Prostate gland (tissue), 2 donors: ENCODE results near the gene GALM. TPM values are rescaled to one million over a fixed set of nuclear protein-coding genes. Genes with fewer than 3 reads are reported as not detected.
"Not testable (repeated sequence)": the region's sequence is repeated elsewhere in the genome, so short reads cannot be mapped to it uniquely, and the experiment has no call there.

Source experiments
- DNase-seq: peaks from one replicate; pipeline ENCODE4 v3.0.0-alpha.2; 2019; ENCODE audit warnings: low spot score
- H3K27ac ChIP-seq, 2 donors: fragments of 200-600 bp; sonication (generic); 2 replicates each; pipeline ENCODE4 v1.5.1; 2017 to 2019
- H3K27me3 ChIP-seq: fragments of 200-600 bp; sonication (generic); replicated peaks from 2 replicates; pipeline ENCODE4 v1.5.1; 2019; ENCODE audit not compliant: insufficient read depth
- H3K36me3 ChIP-seq, 2 donors: fragments of 200-600 bp; sonication (generic); 1 replicate in 1 of 2; 2 replicates in 1 of 2; pipeline versions ENCODE4 v1.5.1 to v1.8.1; 2017 to 2019
- H3K4me1 ChIP-seq: fragments of 200-600 bp; sonication (generic); replicated peaks from 2 replicates; pipeline ENCODE4 v1.5.1; 2019
- H3K4me3 ChIP-seq, 2 donors: fragments of 200-600 bp; sonication (generic); 2 replicates each; pipeline ENCODE4 v1.5.1; 2017 to 2019
- H3K9me3 ChIP-seq: fragments of 200-600 bp; sonication (generic); 2 replicates; pipeline ENCODE4 v1.5.1; 2017
- CTCF ChIP-seq, 4 experiments: fragments of 200-600 bp in 2 of 4; fragments of 450-650 bp in 2 of 4; sonication (generic) in 2 of 4; IDR thresholded peaks; 1 replicate in 3 of 4; 2 replicates in 1 of 4; pipeline ENCODE4 v1.5.1; 2016 to 2019; ENCODE audit warnings: antibody characterized with exemption in 4 of 4, mild to moderate bottlenecking in 2 of 4, moderate library complexity in 2 of 4
- POLR2A ChIP-seq: fragments of 450-650 bp; IDR thresholded peaks from one replicate; pipeline ENCODE4 v1.6.1; 2016; ENCODE audit warnings: antibody characterized with exemption, mild to moderate bottlenecking
- POLR2AphosphoS5 ChIP-seq: sonication (generic); formaldehyde crosslinking; IDR thresholded peaks from one replicate; pipeline ENCODE4 v1.6.1; 2017; ENCODE audit warnings: antibody characterized with exemption
- WGBS: methylation state at CpG from one replicate; pipeline ENCODE4 v1.1.5; 2018; 5-methylcytosine and 5-hydroxymethylcytosine counted together
- intact Hi-C: fragments of 100-400 bp; cut with DNase I; formaldehyde crosslinking; loops from one replicate; pipeline ENCODE4 v1.14.2; 2022
- total RNA-seq, 2 donors: library from RNA; depleted of rRNA; stranded (reverse); fragments of >200 nt; gene quantifications; one replicate each; pipeline ENCODE4 v1.1.0, GENCODE V29; 2016

The GALM gene
- total RNA-seq, 2 donors from 2014 or later: 5.6 to 22.3 TPM

GRCh38 chr2:38706846-38707345, 41.0 kb downstream of the GALM start:
- 89% methylated on average over 6 of the region's 6 CpGs for WGBS
- intact Hi-C loops: no loop called here
- no peak overlapping the region for H3K27ac ChIP-seq

GRCh38 chr2:38708491-38708890, 42.6 kb downstream of the GALM start:
- intact Hi-C loops: loop anchor here (2.0 kb wide), 1 partner anchor 118 kb away; no protein-coding TSS in a partner anchor
- not testable (repeated sequence) for H3K9me3 ChIP-seq, DNase-seq, H3K27me3 ChIP-seq, H3K27ac ChIP-seq, H3K4me3 ChIP-seq, H3K36me3 ChIP-seq, H3K4me1 ChIP-seq
- WGBS: 88% methylated on average over 9 of the region's 9 CpGs

More at GRCh38 chr2:38706846-38707345, 41.0 kb downstream of the GALM start:
- Histone ChIP-seq H3K4me1 (no peaks in the 10 kb centered on the region), H3K4me3 (no peak overlapping the region), H3K27me3 (no peaks in the 10 kb centered on the region), H3K9me3 (no peaks in the 10 kb centered on the region), H3K36me3 (no peaks in the 10 kb centered on the region)
- no peak for TF ChIP-seq POLR2A
- no peak for TF ChIP-seq POLR2AphosphoS5
- TF ChIP-seq CTCF (IDR thresholded peaks at IDR 0.05): no peak
- no peak for DNase-seq

- WGBS: 81% methylated on average over 12 of the region's 12 CpGs
- no peak for TF ChIP-seq CTCF (IDR thresholded peaks at IDR 0.05)
- TF ChIP-seq POLR2A: no peak
- TF ChIP-seq POLR2AphosphoS5: no peak
- Histone ChIP-seq H3K4me3 (no peak overlapping the region), H3K36me3 (no peaks in the 10 kb centered on the region), H3K9me3 (no peaks in the 10 kb centered on the region), H3K4me1 (no peaks in the 10 kb centered on the region), H3K27ac (no peak overlapping the region), H3K27me3 (no peaks in the 10 kb centered on the region)
- no peak for DNase-seq
- intact Hi-C loops: loop anchor here (2.0 kb wide), 1 partner anchor 118 kb away; no protein-coding TSS in a partner anchor
These were observed 43.1 kb downstream of the GALM start for GRCh38 chr2:38708900-38709566.

GRCh38 chr2:38709567-38710194, 43.8 kb downstream of the GALM start:
- Histone ChIP-seq H3K9me3 (no peaks in the 10 kb centered on the region), H3K36me3 (no peaks in the 10 kb centered on the region), H3K4me3 (no peak overlapping the region), H3K27me3 (no peaks in the 10 kb centered on the region), H3K27ac (no peak overlapping the region), H3K4me1 (no peaks in the 10 kb centered on the region)
- intact Hi-C loops: loop anchor here (2.0 kb wide), 1 partner anchor 119 kb away; no protein-coding TSS in a partner anchor
- TF ChIP-seq CTCF (IDR thresholded peaks at IDR 0.05) (no peak), POLR2AphosphoS5 (no peak), POLR2A (no peak)
- DNase-seq: no peak
- 59% methylated on average over 5 of the region's 5 CpGs for WGBS

- no peaks in the 10 kb centered on the region for H3K9me3 ChIP-seq
- intact Hi-C loops: no loop called here
- H3K27me3 ChIP-seq: no peaks in the 10 kb centered on the region
- TF ChIP-seq POLR2A: no peak
- TF ChIP-seq POLR2AphosphoS5: no peak
- no peak for TF ChIP-seq CTCF (IDR thresholded peaks at IDR 0.05)
- no peaks in the 10 kb centered on the region for H3K4me1 ChIP-seq
- H3K4me3 ChIP-seq: no peak overlapping the region
- H3K36me3 ChIP-seq: no peaks in the 10 kb centered on the region
- H3K27ac ChIP-seq: no peak overlapping the region
- no peak for DNase-seq
These were observed 45.6 kb downstream of the GALM start for GRCh38 chr2:38711558-38711957.
